GM18499 (cell line): ENCODE results near the gene KRTAP10-4.
"Not testable (repeated sequence)": the region's sequence is repeated elsewhere in the genome, so short reads cannot be mapped to it uniquely, and the experiment has no call there.

Experiments
- ATAC-seq: cut with Tn5 transposase; IDR thresholded peaks from one replicate; pipeline ENCODE4 v1.9.1; 2021; ENCODE audit warnings: moderate number of reproducible peaks; ENCODE audit not compliant: insufficient read depth, unreplicated experiment

The KRTAP10-4 gene

DNA sequence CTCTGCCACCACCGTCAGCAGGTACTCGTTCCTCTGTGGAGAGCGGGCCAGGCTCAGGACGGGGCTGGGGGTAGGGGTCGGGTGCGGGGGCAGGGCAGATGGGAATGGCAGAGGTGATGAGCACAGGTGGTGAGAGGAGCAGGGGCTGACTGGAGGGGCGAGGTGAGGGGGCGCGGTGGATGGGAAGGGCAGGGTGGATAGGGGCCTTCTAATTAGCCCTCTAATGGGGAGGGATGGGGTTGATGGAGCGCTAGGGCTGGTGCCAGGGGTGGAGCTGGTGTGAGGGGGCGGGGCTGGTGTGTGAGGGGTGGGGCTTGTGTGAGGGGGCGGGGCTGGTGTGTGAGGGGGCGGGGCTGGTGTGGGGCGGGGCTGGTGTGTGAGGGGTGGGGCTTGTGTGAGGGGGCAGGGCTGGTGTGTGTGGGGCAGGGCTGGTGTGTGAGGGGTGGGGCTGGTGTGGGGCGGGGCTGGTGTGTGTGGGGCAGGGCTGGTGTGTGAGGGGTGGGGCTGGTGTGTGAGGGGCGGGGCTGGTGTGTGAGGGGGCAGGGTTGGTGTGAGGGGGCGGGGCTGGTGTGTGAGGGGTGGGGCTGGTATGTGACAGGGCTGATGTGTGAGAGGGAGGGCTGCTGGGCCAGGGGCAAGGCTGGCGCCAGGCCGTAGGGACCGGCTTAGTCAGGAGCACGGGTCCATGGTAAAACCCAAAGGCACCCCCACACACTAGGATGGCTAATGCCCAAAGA lies 39.5 kb upstream of the KRTAP10-4 start:
- no peak for ATAC-seq

DNA sequence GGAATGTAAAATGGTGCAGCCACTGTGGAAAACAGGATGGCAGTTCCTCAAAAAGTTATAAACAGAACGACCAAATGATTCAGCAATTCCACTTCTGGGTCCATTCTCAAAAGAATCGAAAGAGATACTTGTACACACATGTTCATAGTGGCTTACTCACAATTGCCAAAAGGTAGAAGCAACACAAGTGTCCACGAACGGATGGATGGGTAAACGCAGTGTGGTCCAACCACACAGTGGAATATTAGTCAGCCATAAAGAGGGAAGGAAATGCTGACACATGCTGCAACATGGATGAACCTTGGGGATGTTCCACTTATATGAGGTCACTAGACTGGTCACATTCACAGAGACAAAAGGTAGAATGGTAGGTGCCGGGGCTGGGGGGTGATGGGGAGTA lies 38.8 kb upstream of the KRTAP10-4 start:
- ATAC-seq: no peak

DNA sequence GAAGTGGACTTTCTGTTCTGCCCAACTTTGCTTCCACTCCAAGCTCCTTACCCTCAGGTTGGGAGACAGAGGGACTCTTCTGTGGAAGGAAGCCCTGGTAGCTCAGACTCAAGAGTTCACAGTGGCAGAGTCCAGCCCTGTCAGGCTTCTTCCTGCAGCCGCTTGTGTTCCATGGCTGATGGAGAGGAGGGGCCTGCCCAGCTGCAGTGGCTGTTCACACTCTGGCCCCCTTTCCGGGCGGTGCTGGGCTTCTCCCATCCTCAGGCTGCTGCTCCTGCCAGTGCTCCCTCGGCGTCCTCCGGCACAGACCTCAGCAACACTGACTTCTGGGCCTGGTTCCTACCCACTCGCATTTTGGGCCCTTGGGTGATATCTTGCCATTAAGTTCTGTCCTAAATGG lies 37.6 kb upstream of the KRTAP10-4 start:
- no peak for ATAC-seq

DNA sequence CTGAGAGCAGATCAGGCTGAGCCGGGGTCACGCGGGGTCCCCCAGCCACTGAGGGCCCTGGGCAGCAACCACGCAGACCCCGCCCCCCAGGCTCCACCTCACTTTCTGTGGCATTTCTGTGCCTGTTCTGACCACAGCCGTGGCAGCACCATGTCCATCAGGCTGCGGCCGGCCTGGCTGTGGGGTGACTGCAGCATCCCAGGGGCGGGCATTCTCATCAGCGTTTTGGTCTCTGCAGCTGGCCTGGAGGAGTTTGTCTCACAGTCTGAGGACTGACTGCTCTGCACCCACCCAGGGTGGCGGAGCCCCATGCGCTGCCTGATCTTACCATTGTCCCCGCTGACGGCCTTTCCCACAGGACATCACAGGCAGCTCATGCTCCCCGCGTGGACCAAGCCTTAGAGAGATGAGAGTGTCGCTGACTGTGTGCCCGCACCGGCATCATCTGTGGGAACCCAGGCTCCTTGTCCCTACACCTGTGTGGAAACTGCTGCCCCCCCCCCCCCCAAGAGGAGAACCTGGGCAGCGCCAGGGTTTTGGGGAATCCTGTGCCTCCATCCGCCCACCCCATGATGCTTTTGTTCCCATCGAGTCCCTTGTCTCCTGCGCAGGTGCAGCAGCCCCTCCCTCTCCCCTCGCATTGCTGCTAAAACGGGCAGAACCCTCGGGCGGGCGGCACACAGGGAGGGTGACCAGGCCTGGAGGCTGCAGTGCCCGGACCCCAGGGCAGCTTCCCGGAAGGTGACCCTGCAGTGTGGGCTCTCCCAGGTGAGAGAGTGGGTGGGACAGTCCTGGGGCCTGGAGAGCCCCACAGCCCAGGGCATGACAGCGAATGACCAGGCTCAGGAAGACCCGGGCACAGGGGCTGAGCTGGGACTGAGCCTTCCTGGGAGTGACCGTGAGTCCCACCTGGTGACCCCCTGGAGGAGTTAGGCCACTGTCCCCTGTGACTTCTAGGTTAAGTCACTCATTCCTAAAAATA lies 35.3 kb upstream of the KRTAP10-4 start:
- ATAC-seq: no peak

DNA sequence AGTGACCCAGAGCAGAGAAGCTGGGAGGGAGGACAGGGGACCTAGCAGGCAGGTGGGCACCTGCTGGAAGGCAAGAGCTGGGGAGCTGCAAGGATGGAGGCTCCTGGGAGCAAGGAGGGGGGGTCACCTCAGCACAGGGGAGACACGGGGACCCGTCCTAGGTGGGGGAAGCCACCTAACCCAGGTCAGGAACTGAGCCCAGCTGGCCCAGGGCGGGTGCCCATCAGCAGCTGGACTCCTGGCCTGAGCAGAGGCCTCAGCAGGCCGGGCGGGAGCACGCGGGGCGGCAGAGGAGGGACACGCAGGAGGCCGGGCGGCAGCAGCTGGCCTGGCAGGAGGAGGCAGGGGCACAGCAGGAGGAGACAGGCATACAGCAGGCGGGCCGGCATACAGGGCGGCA lies 34.5 kb upstream of the KRTAP10-4 start:
- ATAC-seq: no peak

DNA sequence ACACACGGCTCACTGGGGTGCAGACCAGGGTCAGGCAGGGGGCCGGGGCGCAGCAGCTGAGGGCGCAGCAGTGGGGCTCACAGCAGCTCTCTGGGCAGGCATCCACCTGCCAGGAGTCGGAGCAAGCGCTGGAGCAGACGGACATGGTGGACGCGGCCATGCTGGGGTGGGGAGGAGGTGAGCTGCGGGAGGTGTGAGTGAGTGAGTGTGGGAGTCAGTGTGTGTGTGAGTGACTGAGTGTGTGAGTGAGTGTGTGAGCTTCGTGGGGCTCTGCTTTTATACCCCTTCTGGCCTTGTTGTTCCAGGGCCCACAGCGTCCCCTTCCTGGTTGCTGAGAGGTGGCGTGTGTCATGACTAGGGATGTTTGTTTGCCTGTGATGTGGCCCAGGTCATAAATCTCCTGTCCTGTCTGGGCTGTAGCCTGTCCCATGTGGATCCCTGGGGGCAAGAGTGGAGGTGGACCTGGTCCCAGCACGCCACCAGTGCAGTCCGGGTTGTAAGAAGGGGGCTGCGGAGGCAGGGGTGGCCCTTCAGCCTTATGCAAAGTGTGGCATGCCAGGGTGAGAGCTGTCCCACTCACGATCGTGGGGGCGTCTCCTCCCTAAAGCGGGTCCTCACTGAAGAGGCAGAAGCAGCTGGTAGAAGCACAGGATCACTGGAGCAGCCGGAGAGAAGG lies 33.4 kb upstream of the KRTAP10-4 start, which contains the start of gene KRTAP10-1:
Gene KRTAP10-1, minus strand, starts transcription at position 205 of the 676 bp plus-strand sequence. Its CDS starts 45 bp downstream, at position 160.
- ATAC-seq: no peak

DNA sequence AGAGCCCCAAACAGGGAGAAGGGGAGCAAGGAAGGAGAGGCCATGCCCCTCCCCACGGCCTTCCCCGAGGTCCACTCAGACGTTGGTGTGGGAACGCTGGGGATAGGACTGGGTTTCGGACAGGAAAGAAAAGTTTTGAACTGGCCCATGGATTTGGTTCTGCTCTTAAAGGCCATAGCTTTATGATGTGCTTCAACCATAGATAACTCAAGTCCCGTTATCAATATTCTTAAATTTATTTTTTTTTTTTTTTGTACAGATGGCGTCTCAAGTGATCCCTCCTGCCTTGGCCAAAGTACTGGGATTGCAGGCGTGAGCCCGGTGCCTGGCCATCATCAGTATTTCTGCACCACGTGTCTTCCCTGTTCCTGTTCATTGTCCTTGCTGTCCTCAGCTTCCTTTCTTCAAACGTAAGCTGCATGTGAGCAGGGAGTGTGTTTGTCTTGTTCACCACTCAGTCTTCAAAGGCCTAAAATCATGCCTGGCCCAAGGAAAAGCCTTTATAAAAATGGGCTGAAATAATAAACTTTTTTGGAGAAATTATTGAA lies 32.7 kb upstream of the KRTAP10-4 start:
- no peak for ATAC-seq

DNA sequence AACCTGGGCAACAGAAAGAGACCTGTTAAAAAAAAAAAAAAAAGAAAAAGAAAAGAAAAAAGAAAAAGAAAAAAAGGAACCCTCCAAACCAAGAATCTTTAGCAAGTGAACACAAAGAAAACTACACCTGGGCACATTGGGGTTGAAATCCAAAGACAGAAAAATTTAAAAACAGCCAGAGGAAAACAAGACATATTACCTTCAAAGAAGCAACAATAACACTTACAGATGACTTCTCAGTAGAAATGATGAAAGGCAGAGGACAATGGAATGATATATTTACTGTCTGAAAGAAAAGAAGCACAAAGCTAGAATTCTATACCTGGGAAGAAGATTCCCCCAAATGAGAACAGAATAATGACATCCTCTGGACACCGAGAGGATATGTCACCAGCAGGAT lies 30.8 kb upstream of the KRTAP10-4 start:
- no peak for ATAC-seq

DNA sequence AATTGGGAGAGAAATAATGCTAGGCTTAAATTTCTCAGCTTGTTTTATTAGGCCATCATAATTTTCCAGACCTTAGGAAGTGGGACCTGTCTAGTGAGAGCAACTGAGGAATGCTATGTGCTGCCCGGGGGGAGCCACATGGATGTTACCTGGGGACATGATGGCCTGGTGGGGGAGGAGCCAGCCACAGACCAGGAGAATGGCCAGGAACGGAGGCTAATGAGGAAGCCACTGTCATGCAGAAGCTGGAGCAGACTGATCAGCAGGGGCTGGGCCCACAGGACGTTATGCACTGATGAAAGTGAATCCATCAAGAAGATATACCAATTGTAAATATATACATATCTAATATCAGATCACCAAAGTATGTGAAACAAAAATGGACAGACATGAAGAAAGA lies 29.0 kb upstream of the KRTAP10-4 start:
- no peak for ATAC-seq

DNA sequence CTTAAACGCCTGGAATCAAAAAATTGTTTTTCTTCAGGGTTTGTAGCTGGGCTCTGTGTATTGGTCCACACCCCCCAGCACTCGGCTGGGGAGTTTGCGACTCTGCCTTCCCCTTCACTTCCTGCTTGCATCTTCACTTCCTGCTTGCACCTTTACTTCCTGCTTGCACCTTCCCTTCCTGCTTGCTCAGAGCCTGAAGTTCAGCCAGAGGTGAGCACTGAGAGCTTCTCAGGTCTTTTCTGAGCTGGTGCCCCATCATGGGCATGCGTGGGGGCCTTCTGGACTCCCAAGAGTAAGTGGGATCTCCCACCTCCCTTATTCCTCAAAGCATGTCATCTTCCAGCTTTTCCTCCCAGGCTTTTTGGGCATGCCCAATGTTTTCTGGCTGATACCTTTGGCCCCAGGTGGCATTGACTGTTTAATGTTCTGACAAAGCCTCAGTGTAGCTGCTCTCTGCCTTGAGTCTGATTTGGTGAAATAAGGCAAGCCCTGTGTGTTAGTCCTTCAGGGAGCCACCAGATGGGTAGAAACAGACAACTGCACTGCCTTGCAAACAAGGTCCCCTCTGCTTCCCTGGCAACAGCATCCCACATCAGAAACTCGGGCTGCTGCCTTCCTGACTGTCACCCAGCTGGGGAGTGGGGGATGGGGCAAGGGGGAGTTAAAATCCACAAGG lies 25.7 kb upstream of the KRTAP10-4 start:
- ATAC-seq: no peak

DNA sequence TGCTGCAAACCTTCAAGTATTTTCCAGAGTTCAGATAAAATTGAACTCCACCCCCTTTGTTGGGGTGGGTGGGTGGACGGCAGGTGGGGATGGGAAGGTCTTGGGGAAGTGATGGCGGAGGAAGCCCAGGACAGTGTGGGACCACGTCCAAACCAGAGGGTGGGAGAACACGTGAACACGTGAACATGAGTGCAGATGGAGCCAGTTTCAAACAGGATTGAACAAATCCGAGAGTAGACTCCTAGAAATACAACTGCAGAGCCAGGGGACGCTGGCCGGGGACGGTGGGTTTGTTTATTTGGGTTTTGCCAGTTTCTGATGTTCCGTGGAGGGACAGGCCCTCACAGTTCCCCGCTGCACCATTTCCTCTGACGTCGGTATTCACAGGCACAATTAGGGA lies 25.1 kb upstream of the KRTAP10-4 start:
- no peak for ATAC-seq

DNA sequence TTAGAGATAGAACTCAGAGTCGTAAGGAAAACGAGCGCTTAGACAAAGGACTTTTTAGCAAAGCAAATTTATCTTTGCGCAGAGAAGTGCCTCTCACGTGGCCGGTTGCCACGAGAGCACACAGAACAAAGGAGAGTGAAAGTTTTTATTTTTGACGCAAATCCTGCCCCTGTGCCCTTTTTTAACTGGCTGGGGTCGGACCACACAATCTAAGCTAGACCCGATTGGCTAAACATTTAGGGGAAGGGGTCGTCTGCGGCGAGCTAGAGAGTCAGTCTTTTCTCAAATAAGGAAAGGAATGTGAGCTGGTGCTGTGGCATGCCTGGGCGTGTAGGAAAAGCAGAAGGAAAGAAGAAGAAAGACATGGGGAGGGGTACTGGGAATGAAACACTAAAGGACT lies 24.6 kb upstream of the KRTAP10-4 start:
- ATAC-seq: no peak

DNA sequence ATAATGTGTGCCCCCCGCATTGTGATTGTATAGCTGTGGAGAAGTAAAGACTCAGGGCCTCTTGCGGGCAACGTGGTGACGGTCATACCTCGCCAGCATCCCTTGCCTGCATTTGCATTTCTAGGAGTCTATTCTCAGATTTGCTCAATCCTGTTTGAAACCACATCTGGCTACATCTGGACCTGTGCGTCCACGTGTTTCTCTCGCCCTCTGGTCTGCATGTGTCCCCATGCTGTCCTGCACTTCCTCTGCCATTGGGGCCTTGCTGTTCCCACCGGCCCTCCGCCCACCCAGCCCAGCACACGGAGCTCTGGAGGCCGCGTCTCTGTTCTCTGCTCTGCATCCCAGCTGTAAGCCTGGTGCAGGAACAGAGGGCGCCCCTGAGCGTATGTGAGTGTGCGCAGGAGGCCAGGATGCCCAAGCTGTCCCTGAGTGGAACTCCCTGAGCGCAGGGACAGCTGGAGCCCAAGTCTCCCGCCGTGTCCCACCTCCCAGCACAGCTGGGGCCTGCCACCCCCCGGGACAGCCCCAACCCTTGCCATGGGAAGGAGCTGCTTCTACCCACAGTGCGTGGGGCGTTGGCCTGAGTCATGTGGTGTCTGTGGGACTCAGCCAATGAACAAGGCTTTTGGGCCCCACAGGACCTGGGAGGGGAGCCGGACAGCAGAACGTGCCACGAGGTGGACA lies 23.9 kb upstream of the KRTAP10-4 start:
- ATAC-seq: no peak

DNA sequence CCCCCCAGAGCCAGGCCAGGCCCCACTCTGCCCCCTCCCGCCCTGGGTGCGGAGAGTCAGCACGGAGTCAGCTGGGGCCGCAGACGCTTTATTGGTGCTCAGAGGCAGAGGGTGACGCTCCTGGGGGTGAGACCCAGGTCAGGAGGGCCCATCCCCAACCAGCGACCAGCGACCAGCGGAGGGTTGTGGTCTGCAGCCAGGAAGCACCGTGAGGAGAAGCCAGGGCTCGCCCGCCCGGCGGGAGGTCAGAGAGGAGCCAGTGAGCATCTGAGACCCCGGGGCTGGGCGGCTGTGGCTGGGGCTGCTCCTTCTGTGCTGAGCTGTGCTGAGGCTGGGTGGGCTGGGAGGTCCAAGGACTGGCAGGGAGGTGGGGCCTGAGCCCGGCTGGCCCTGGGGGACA lies 23.2 kb upstream of the KRTAP10-4 start:
- not testable (repeated sequence) for ATAC-seq

DNA sequence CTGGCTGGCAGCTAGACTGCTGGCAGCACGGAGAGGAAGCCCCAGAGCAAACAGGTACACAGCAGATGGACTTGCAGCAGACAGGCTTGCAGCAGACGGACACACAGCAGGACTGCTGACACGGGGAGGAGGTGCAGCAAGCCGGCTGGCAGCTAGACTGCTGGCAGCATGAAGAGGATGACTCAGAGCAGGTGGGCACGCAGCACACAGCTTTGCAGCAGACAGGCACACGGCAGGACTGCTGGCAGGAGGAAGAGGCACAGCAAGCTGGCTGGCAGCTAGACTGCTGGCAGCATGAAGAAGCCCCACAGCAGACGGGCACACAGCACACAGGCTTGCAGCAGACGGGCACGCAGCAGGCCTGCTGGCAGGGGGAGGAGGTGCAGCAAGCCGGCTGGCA lies 22.7 kb upstream of the KRTAP10-4 start:
- ATAC-seq: no peak

DNA sequence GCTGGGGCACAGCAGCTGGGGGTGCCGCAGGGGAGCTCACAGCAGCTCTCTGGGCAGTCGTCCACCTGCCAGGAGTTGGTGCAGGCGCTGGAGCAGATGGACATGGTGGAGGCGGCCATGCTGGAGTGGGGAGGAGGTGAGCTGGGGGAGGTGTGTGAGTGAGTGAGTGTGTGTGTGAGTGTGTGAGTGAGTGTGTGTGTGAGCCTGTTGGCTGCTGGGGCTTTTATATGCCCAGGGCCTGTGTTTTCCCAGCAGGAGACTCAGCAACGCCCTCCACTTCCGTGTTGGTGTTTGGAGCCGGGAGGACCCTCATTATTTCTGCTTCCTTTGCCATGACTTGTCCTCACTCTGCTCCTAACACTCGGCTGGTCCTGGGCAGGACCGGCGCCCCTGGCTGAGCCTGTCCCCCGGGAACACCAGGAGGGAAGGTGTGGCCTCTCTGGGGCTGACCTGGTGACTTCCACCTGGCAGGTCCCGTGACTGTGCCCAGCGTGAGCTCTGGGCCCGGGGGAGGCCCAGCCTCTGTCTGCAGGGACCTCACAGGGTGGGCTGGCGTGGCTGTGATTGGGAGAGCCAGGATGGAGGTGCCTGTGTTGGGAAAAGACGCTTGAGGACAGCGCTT lies 22.1 kb upstream of the KRTAP10-4 start, which contains the start of gene KRTAP10-2:
Gene KRTAP10-2, minus strand, starts transcription at position 166 of the 622 bp plus-strand sequence. Its CDS starts 47 bp downstream, at position 119.
- no peak for ATAC-seq

DNA sequence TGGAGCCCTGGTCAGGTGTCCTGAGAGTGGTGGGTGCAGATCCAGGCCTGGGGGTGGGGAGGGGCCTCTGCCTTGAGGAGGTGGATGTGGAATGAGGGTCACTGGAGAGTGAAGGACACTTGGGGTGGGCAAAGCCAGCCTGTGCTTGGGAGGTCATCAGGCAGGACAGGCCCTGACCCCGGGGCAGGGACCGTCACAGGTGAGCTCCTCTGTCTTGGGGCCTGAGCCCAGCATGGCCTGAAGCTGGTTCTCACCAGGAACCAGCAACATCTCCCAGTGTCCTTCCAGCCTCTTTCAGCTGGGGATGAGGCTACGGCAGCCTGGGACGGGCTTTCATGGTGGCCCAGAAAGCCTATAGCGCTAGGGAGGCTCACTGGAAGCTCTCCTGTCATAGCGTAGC lies 21.4 kb upstream of the KRTAP10-4 start:
- no peak for ATAC-seq

DNA sequence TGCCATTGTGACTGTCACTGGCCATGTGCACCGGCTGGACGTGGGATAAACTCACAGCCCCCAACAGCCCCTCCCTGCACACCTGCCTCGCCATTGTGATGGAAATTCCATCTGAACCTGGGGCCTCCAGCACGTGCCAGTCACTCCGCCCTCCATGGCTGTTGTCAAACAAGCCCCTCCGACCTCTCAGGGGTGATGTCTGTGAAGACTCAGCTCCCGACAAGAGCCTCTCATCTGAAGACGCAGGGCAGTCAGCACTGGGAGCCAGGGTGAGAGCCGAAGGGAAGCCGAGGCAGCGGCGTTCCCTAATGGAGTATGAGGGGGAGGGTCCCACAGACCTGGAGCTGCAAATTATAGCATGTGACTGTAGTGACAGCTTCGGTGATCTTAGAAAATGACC lies 20.8 kb upstream of the KRTAP10-4 start:
- no peak for ATAC-seq
